HG03565 (cell line): Measurements from ENCODE around the gene ERC1.

ENCODE experiments used
- ATAC-seq: cut with Tn5 transposase; IDR thresholded peaks from one replicate; pipeline ENCODE4 v1.9.1; 2021; ENCODE audit warnings: mild to moderate bottlenecking, moderate library complexity; ENCODE audit not compliant: unreplicated experiment

ERC1 gene

GRCh38 chr12:1528791-1529190, 537.8 kb downstream of the ERC1 start:
- no peak for ATAC-seq

GRCh38 chr12:1529228-1529861, 538.3 kb downstream of the ERC1 start:
- no peak for ATAC-seq

GRCh38 chr12:1529862-1530591, 539.0 kb downstream of the ERC1 start:
- ATAC-seq: no peak

DNA sequence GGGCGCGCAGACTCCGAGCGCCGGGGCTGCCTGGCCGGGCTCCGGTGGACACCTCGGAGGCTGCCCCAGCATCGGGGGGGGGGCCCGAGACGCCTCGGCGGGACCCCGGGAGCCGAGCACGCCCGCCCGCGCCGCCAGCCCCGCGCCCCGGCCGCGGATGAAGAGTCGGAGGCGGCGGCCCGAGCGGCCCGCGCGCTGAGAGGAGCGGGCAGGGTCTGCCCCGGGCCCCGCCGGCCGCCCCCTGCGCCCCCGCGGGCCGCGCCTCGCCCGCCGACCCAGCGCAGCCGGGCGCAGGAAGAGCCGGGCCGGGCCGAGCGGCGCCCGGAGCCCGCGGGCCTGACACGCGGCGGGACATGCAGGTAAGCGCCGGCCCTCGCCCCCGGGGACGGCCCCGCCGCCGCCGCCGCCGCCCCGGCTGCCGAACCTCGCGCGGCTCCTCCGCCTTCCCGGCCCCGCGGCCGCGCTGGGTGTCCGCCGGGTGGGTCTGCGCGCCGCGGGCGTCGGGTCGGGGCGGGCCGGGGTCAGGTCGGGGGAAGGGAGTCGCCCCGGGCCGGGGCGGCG, 539.6 kb downstream of the ERC1 start:
- no peak for ATAC-seq

DNA sequence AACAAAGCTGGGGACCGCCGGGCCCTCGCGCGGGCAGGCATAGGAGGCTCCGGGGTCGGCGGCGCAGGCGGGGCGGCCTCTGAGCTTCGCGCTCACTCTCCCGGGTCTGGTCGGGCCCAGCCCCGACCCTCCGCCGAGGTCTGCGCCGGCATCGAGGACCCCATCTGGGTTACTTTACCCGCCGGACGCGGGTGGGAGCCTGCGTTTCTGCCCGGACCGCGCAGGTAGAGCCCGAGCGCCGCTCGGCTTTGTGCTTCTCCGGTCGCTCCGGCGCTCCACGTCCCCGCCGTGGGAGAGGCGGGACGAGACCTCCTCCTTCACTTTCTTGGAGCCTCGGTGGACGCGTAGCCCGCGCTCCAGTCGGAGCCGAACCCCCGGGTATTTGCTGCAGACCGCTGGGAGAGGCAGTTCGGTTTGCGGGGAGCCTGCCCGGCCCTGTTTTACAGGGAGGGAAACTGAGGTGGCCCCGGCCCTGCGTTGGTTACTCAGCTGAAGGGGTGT, 540.2 kb downstream of the ERC1 start:
- ATAC-seq: no peak

- no peak for ATAC-seq
Measured at GRCh38 chr12:1531654-1532374, 540.8 kb downstream of the ERC1 start.

GRCh38 chr12:1532375-1533165, 541.5 kb downstream of the ERC1 start:
- ATAC-seq: no peak

- ATAC-seq: peak; percentile 17
Measured at GRCh38 chr12:1533205-1533601, 542.2 kb downstream of the ERC1 start.

GRCh38 chr12:1533602-1534304, 542.7 kb downstream of the ERC1 start:
- ATAC-seq: peak; percentile 41

- no peak for ATAC-seq
Measured at GRCh38 chr12:1534748-1535147, 543.7 kb downstream of the ERC1 start.

DNA sequence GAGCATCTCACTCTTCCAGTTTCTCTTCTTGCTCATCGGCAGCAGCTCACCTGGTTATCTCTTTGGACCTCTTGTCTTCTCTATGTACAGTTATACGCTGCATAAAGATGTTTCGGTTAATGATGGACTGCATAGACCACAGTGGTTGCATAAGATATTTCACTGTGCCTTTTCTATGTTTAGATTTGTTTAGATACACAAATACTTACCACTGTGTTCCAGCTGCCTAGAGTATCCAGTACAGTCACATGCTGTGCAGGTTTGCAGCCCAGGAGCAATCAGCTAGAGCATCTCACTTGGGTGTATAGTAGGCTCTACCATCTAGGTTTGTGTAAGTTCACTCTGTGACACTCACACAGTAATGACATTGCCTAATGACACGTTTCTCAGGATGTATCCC, 545.8 kb downstream of the ERC1 start:
- ATAC-seq: no peak

GRCh38 chr12:1539135-1539534, 548.1 kb downstream of the ERC1 start:
- ATAC-seq: no peak

DNA sequence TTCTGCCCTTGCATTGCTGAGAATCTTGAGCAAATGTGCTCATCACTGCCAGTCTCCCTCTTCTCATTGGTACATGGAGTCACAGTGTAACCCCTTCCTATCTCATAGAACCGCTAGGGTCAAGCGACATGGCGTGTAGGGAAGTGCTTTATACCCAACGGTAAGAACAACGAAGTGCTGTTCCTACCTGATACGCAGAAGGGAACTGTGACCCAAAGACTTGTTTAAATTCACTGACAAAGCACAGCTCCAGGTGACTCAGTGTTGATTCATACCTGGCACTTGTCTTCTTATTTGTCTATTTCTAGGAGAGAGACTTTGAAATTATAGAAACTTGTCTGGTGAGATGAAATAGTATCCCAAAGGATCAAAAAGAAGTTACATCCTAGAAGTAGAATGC, 549.7 kb downstream of the ERC1 start:
- no peak for ATAC-seq

- ATAC-seq: no peak
Measured at GRCh38 chr12:1542599-1542998, 551.6 kb downstream of the ERC1 start.

DNA sequence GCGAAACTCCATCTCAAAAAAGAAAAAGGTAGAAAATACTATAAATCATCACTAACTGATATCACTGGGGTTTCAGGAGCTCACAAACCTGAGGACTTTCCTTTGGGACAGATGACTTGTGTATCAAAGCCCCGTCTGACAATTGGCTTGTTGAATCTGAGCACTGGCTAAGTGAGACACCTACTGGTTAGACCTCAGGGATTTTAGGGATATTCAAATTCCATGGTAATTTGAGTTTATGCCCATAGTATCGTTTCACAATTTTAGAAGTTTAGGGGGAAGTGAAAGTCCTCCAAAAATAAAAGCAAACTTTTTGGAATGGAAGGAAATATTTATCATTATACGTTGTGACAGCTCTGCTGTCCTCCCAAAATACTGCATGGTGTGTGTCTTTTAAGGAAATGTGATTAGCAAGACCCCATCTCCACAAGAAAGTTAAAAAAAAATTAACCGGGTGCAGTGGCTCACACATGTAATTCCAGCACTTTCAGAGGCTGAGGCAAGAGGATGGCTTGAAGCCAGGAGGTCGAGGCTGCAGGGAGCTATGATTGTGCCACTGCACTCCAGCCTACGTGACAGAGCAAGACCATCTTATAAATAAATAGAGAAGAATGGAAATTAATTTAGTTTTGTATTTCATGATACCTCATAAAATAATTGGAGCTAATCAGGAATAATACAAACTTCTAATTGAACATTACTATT, 554.1 kb downstream of the ERC1 start:
- ATAC-seq: no peak
